Activated CD4-positive, alpha-beta T cell treated with anti-CD3 and anti-CD28 coated beads for 1 hour (primary cell): ENCODE measurements around the gene CAVIN2.

Experiments
- DNase-seq: peaks from one replicate; pipeline ENCODE4 v3.0.0-alpha.2; 2020

The CAVIN2 gene

GRCh38 chr2:191846515-191847476, at the start of gene CAVIN2:
CAVIN2 (minus strand) TSS chr2:191847088; CDS start chr2:191846925, 163 bp downstream.
- DNase-seq, result no peak

- DNase-seq, result no peak
Measured at GRCh38 chr2:191895743-191896142, 48.9 kb upstream of the CAVIN2 start.

- DNase-seq, result no peak
Measured at GRCh38 chr2:191895195-191895594, 48.3 kb upstream of the CAVIN2 start.

GRCh38 chr2:191894681-191895147, 47.8 kb upstream of the CAVIN2 start:
- DNase-seq, result no peak

- DNase-seq, result no peak
Measured at GRCh38 chr2:191892391-191892790, 45.5 kb upstream of the CAVIN2 start.

GRCh38 chr2:191891656-191892055, 44.8 kb upstream of the CAVIN2 start:
- DNase-seq, result no peak

- DNase-seq, result no peak
Measured at GRCh38 chr2:191889931-191890330, 43.0 kb upstream of the CAVIN2 start.

- DNase-seq, result no peak
Measured at GRCh38 chr2:191888400-191889166, 41.7 kb upstream of the CAVIN2 start.

GRCh38 chr2:191885650-191886049, 38.8 kb upstream of the CAVIN2 start:
- DNase-seq, result no peak

GRCh38 chr2:191885098-191885497, 38.2 kb upstream of the CAVIN2 start:
- no peak for DNase-seq

- DNase-seq, result no peak
Measured at GRCh38 chr2:191881982-191882816, 35.3 kb upstream of the CAVIN2 start.

GRCh38 chr2:191878548-191879279, 31.8 kb upstream of the CAVIN2 start:
- DNase-seq, result no peak

- no peak for DNase-seq
Measured at GRCh38 chr2:191877875-191878274, 31.0 kb upstream of the CAVIN2 start.

- no peak for DNase-seq
Measured at GRCh38 chr2:191875859-191876258, 29.0 kb upstream of the CAVIN2 start.

GRCh38 chr2:191870744-191871143, 23.9 kb upstream of the CAVIN2 start:
- DNase-seq, result no peak

- DNase-seq, result no peak
Measured at GRCh38 chr2:191869781-191870180, 22.9 kb upstream of the CAVIN2 start.

GRCh38 chr2:191869178-191869577, 22.3 kb upstream of the CAVIN2 start:
- no peak for DNase-seq

GRCh38 chr2:191867507-191867847, 20.6 kb upstream of the CAVIN2 start:
- DNase-seq, result no peak

GRCh38 chr2:191866675-191867506, 20.0 kb upstream of the CAVIN2 start:
- no peak for DNase-seq

- DNase-seq, result no peak
Measured at GRCh38 chr2:191866195-191866594, 19.3 kb upstream of the CAVIN2 start.
